GM18951 (cell line): ENCODE data around the gene TMEM151A.
"Not testable (repeated sequence)": the region's sequence is repeated elsewhere in the genome, so short reads cannot be mapped to it uniquely, and the experiment has no call there.

Experiments used
- POLR2A ChIP-seq: IDR thresholded peaks from 4 replicates; pipeline ENCODE4 v1.6.1; 2011; ENCODE audit warnings: mild to moderate bottlenecking; ENCODE audit not compliant: insufficient read length, insufficient read depth; ENCODE audit errors: extremely low read depth
- in situ Hi-C: fragments of 300-500 bp; cut with MboI; formaldehyde crosslinking; loops from one replicate; pipeline ENCODE4 v1.12.0; 2022; ENCODE audit warnings: low sequenced_read_pairs, mixed read lengths, inconsistent platforms; ENCODE audit not compliant: unreplicated experiment

Gene TMEM151A

DNA sequence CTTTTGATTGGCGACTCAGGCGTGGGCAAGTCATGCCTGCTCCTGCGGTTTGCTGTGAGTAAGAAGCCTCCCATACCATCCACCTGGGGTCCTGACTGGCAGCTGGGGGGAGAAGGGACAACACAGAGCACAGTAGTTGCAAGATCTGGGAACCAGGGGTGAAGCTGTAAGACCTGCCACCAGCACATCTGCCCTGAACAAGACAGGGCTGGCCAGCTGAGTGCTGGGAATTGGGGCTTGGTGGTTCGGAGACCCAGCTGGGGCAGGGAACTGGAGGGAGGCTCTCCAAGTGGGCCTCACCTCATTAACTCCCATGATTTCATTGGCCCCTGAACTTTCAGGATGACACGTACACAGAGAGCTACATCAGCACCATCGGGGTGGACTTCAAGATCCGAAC is 19.9 kb upstream of the TMEM151A start:
- TF ChIP-seq POLR2A = no peak
- in situ Hi-C loops = no loop called here

- TF ChIP-seq POLR2A = no peak
- in situ Hi-C loops = no loop called here
These were observed 19.1 kb upstream of the TMEM151A start for GRCh38 chr11:66272596-66272995.

GRCh38 chr11:66274219-66274618 is 17.5 kb upstream of the TMEM151A start:
- no peak for TF ChIP-seq POLR2A
- in situ Hi-C loops = no loop called here

GRCh38 chr11:66275396-66275795 is 16.3 kb upstream of the TMEM151A start:
- no peak for TF ChIP-seq POLR2A
- in situ Hi-C loops = no loop called here

- in situ Hi-C loops = no loop called here
- TF ChIP-seq POLR2A = no peak
These were observed 15.6 kb upstream of the TMEM151A start for GRCh38 chr11:66275984-66276612.

DNA sequence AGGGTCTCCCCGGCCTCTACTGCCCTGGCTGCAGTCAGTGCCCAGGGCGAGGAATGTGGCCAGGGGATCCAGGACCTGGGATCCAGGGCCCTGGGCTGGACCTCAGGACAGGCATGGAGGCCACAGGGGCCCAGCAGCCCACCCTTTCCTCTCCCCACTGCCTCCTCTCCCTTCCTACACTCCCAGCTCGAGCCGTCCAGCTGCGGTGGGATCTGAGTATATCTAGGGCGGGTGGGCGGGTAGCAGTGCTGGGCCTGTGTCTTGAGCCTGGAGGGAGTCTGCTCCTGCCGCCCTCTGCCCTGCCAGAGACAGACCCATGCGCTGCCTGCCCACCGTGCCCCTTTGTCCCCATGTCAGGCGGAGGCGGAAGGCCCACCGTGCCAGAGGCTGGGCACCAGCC is 15.1 kb upstream of the TMEM151A start:
- in situ Hi-C loops = not testable (repeated sequence)

- in situ Hi-C loops = not testable (repeated sequence)
These were observed 14.6 kb upstream of the TMEM151A start for GRCh38 chr11:66277064-66277463.

GRCh38 chr11:66277471-66278362 is 14.0 kb upstream of the TMEM151A start, which contains the start of gene CNIH2:
TSS of gene CNIH2 (plus strand) at chr11:66278175. CDS start at chr11:66278457, 282 bp downstream.
- TF ChIP-seq POLR2A = no peak
- in situ Hi-C loops = no loop called here

DNA sequence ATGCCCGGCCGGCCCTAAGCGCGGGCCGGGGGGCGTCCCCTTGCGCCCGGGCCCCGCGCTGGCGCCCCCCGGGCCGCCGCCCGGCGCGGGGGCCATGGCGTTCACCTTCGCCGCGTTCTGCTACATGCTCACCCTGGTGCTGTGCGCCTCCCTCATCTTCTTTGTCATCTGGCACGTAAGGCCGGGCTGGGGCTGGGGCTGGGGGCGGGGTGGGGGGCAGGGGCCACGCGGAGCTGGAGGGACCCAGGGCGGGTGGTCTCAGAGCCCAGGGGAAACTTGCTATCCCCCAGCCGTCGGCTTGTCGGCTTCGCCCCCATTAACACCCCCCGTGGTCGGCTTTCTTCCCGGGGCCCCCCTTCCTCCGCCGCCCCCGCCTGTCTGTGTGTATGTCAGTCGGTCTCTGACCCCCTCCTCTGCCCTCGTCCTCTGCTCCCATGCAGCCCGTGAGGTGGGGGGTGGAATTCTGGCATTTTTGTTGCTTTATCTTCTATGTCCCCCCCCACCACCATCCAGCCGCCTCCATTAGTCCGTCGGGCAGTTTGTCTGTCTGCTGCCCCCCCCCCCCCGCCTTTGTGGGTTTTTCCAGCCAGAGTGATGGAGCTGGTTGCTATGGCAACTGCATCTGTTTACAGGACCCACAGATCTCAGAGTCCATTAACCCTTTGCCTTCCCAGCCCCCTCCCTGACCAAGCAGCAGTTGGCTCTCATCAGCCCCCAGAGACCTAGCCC is 13.2 kb upstream of the TMEM151A start:
- in situ Hi-C loops = no loop called here
- no peak for TF ChIP-seq POLR2A

DNA sequence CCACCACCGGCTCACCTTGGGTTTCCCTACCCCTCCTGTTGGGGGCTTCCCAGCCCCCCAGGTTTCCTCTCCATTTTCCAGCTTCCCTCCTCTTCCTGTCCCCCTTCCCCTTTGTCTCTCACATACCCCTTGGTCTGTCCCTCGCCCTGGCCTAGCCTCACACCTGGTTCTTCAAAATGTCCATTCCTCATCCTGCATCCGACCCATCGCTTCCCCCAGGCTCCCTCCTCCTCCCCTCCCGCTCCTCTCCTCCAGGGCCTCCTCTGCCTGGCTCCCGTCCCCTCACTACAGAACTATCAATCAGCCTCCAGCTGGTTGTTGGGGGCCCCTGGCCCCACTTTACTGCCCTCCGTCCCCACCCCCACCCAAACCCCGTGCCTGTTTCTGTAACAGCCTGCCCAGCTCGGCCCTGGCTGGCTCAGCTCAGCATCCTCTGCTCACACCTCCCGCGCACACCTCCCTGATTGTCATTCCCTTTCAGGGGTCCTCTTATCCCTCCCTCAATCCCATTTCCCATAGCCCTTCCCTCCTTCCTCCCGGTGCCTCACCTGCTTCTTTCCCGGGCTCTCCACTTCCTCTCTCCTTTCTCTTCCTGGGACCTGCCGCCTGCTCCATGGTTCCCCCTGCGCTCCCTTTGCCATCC is 12.5 kb upstream of the TMEM151A start:
- in situ Hi-C loops = no loop called here
- TF ChIP-seq POLR2A = no peak

DNA sequence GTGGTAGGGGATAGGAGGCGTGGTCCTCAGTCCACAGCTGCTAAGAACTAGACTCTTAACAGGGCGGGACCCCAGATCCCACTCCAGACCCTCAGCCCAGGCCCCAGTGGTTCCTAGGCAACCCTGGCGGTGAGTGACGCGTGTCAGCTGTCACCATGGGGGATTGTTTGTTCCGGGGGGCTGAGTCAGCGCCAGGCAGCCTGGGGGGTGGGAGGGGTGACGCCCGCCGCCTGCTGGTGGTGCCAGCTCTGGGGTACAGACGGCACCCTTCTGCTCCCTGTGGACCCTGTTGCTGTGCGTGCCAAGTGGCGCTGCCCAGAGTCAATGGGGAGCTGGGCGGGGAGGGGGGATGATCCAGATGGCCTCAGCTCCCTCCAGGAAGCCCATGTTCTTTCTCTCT is 11.3 kb upstream of the TMEM151A start:
- no peak for TF ChIP-seq POLR2A
- in situ Hi-C loops = no loop called here

- in situ Hi-C loops = no loop called here
- no peak for TF ChIP-seq POLR2A
These were observed 10.7 kb upstream of the TMEM151A start for GRCh38 chr11:66281001-66281400.

- in situ Hi-C loops = no loop called here
- no peak for TF ChIP-seq POLR2A
These were observed 9.8 kb upstream of the TMEM151A start for GRCh38 chr11:66281776-66282467.
